Lower leg skin (tissue), 4 donors: ENCODE results near the gene ABHD18. TPM values are rescaled to one million over a fixed set of nuclear protein-coding genes. Genes with fewer than 3 reads are reported as not detected.
"Not testable (repeated sequence)": the region's sequence is repeated elsewhere in the genome, so short reads cannot be mapped to it uniquely, and the experiment has no call there.

ENCODE experiments used
- DNase-seq, 2 donors: peaks; one replicate each; pipeline ENCODE4 v3.0.0-alpha.2; 2019; ENCODE audit warnings: low spot score in 2 of 2
- H3K4me3 ChIP-seq: fragments of 200-600 bp; sonication (generic); 2 replicates; pipeline ENCODE4 v1.5.1; 2017; ENCODE audit warnings: mild to moderate bottlenecking, low read depth; ENCODE audit not compliant: poor library complexity, severe bottlenecking
- CTCF ChIP-seq, 3 donors: fragments of 450-650 bp; IDR thresholded peaks; one replicate each; pipeline ENCODE4 v1.5.1; 2016; ENCODE audit warnings: antibody characterized with exemption in 3 of 3, mild to moderate bottlenecking in 3 of 3, moderate library complexity in 2 of 3
- POLR2A ChIP-seq, 2 donors: fragments of 450-650 bp; IDR thresholded peaks; one replicate each; pipeline ENCODE4 v1.6.1; 2016 to 2017; ENCODE audit warnings: antibody characterized with exemption in 2 of 2, mild to moderate bottlenecking in 1 of 2, moderate library complexity in 1 of 2
- WGBS, 2 donors: methylation state at CpG; one replicate each; pipeline ENCODE4 v1.1.5; 2018; 5-methylcytosine and 5-hydroxymethylcytosine counted together
- intact Hi-C: fragments of 100-400 bp; cut with DNase I; formaldehyde crosslinking; loops from one replicate; pipeline ENCODE4 v1.15.0; 2023; ENCODE audit warnings: low total_unique reads
- total RNA-seq, 4 donors: library from RNA; depleted of rRNA; stranded (reverse); fragments of >200 nt; gene quantifications; one replicate each; pipeline ENCODE4 v1.1.0, GENCODE V29; 2016

ABHD18 gene
- total RNA-seq, 4 donors from 2014 or later, result 4.2 to 11.9 (median 7.9) TPM

- peak overlapping the region; percentile 97 for H3K4me3 ChIP-seq
- intact Hi-C loops, result no loop called here
- TF ChIP-seq CTCF (IDR thresholded peaks at IDR 0.05), result no peak
- no peak for TF ChIP-seq POLR2A (IDR thresholded peaks at IDR 0.05)
- peak; percentile 33 to 88 for DNase-seq
- WGBS, 2 donors, result 0 to 1% methylated on average over 14 to 15 of the region's 15 CpGs
Observed at GRCh38 chr4:127965803-127966175, 583 bp downstream of the ABHD18 start.

- H3K4me3 ChIP-seq, result no peak overlapping the region
- TF ChIP-seq POLR2A (IDR thresholded peaks at IDR 0.05), result no peak
- 98 to 100% methylated on average over 1 of the region's 1 CpG for WGBS, 2 donors
- DNase-seq, result no peak
- intact Hi-C loops, result no loop called here
Observed at GRCh38 chr4:127967141-127967775, 2.1 kb downstream of the ABHD18 start.

- H3K4me3 ChIP-seq, result no peak overlapping the region
- DNase-seq, result no peak
- TF ChIP-seq CTCF (IDR thresholded peaks at IDR 0.05) (no peak), POLR2A (IDR thresholded peaks at IDR 0.05) (no peak)
- 74 to 75% methylated on average over 2 of the region's 2 CpGs for WGBS, 2 donors
- intact Hi-C loops, result no loop called here
Observed at GRCh38 chr4:127968586-127968985, 3.4 kb downstream of the ABHD18 start.

- H3K4me3 ChIP-seq, intact Hi-C loops, DNase-seq: not testable (repeated sequence)
- 78 to 82% methylated on average over 4 of the region's 4 CpGs for WGBS, 2 donors
Observed at GRCh38 chr4:127970925-127971324, 5.7 kb downstream of the ABHD18 start.

GRCh38 chr4:127975121-127975770 is 10.0 kb downstream of the ABHD18 start:
- no peak for DNase-seq
- intact Hi-C loops, result no loop called here
- no peak overlapping the region for H3K4me3 ChIP-seq
- WGBS, 2 donors, result 98 to 99% methylated on average over 2 of the region's 2 CpGs
- TF ChIP-seq CTCF (IDR thresholded peaks at IDR 0.05) (no peak), POLR2A (IDR thresholded peaks at IDR 0.05) (no peak)

GRCh38 chr4:127978930-127979329 is 13.7 kb downstream of the ABHD18 start:
- intact Hi-C loops, result no loop called here
- 95 to 100% methylated on average over 2 of the region's 2 CpGs for WGBS, 2 donors
- no peak for DNase-seq
- no peak overlapping the region for H3K4me3 ChIP-seq
- no peak for TF ChIP-seq CTCF (IDR thresholded peaks at IDR 0.05)
- TF ChIP-seq POLR2A (IDR thresholded peaks at IDR 0.05), result no peak

- TF ChIP-seq CTCF (IDR thresholded peaks at IDR 0.05) (no peak), POLR2A (IDR thresholded peaks at IDR 0.05) (no peak)
- DNase-seq, result no peak
- H3K4me3 ChIP-seq, result no peak overlapping the region
- WGBS, 2 donors, result 94 to 97% methylated on average over 2 of the region's 2 CpGs
- intact Hi-C loops, result no loop called here
Observed at GRCh38 chr4:127982445-127982844, 17.2 kb downstream of the ABHD18 start.
